Gastrocnemius medialis (tissue), 4 donors: ENCODE measurements around the gene HSDL2. TPM values are rescaled to one million over a fixed set of nuclear protein-coding genes. Genes with fewer than 3 reads are reported as not detected.

Experiments used
- ATAC-seq, 2 donors: fragments of 150-250 bp; one replicate each; pipeline ENCODE4 v1.9.1; 2016
- DNase-seq, 2 donors: peaks; one replicate each; pipeline ENCODE4 v3.0.0-alpha.2; 2019
- H3K27ac ChIP-seq, 4 donors: fragments of 200-600 bp; sonication (generic); 1 replicate in 1 of 4; 2 replicates in 3 of 4; pipeline ENCODE4 v1.5.1; 2016 to 2018; ENCODE audit warnings: mild to moderate bottlenecking in 2 of 4, moderate library complexity in 1 of 4
- H3K27me3 ChIP-seq, 3 donors: fragments of 200-600 bp; sonication (generic) in 2 of 3; 1 replicate in 1 of 3; 2 replicates in 2 of 3; pipeline versions ENCODE4 v1.5.1 to v1.6.0; 2016 to 2019; ENCODE audit warnings: mild to moderate bottlenecking in 1 of 3, moderate library complexity in 1 of 3
- H3K36me3 ChIP-seq, 2 donors: fragments of 200-600 bp; sonication (generic) in 1 of 2; one replicate each; pipeline ENCODE4 v1.5.1; 2017 to 2018
- H3K4me1 ChIP-seq, 2 donors: fragments of 200-600 bp; sonication (generic) in 1 of 2; one replicate each; pipeline ENCODE4 v1.5.1; 2016 to 2017; ENCODE audit warnings: mild to moderate bottlenecking in 2 of 2
- H3K4me3 ChIP-seq, 4 donors: fragments of 200-600 bp; sonication (generic) in 3 of 4; 1 replicate in 1 of 4; 2 replicates in 3 of 4; pipeline ENCODE4 v1.5.1; 2016 to 2019; ENCODE audit warnings: mild to moderate bottlenecking in 2 of 4
- H3K9me3 ChIP-seq, 3 donors: fragments of 200-600 bp; sonication (generic) in 2 of 3; 1 replicate in 1 of 3; 2 replicates in 2 of 3; pipeline ENCODE4 v1.5.1; 2016 to 2019
- POLR2A ChIP-seq, 2 donors: fragments of 450-650 bp; IDR thresholded peaks; one replicate each; pipeline ENCODE4 v1.6.1; 2017; ENCODE audit warnings: antibody characterized with exemption in 2 of 2, mild to moderate bottlenecking in 2 of 2, moderate library complexity in 2 of 2
- in situ Hi-C, 4 donors: fragments of 200-750 bp; cut with MboI; loops; one replicate each; pipeline versions ENCODE4 v1.15.0 to v1.8.0; 2017; ENCODE audit warnings: low sequenced_read_pairs in 4 of 4
- intact Hi-C: fragments of 100-400 bp; cut with DNase I; formaldehyde crosslinking; loops from one replicate; pipeline ENCODE4 v1.15.1; 2023; ENCODE audit warnings: low total_unique reads
- total RNA-seq, 4 donors: library from RNA; depleted of rRNA; stranded (reverse); fragments of >200 nt; gene quantifications; one replicate each; pipeline versions ENCODE4 v1.1.0 to v1.2.3, GENCODE V29; 2016
- TF ChIP-seq, protein P1 (sequence below), 5 experiments: fragments of 450-650 bp in 3 of 5; fragments of 200-600 bp in 2 of 5; sonication (generic) in 2 of 5; IDR thresholded peaks in 4 of 5; conservative IDR thresholded peaks in 1 of 5; 1 replicate in 4 of 5; 2 replicates in 1 of 5; pipeline ENCODE4 v1.5.1; 2016 to 2019; ENCODE audit warnings: antibody characterized with exemption in 5 of 5, mild to moderate bottlenecking in 3 of 5, moderate library complexity in 3 of 5

The HSDL2 gene
- total RNA-seq, 4 donors from 2014 or later: 68.9 to 106 (median 93.5) TPM

DNA sequence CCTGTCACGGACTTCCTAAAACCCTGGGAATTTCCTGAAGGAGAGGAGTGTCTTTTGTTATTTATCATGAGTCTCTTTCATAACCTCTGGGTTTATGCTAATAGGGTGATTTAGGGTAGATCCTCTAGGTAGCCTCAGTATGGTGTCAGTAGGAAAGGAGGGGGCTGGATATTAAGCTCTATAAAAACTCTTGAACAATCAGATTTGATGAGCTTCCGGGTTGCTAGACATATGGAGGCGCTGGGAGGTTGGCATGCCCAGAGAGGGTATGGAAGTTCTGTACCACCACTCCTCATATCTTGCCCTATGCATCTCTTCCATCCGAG, 30.9 kb upstream of the HSDL2 start:
- Histone ChIP-seq H3K27ac (no peak overlapping the region), H3K9me3 (no peaks in the 10 kb centered on the region), H3K27me3 (no peaks in the 10 kb centered on the region), H3K4me1 (peaks cover 0 to 5% of the 10 kb centered on the region in 2 donors), H3K36me3 (no peaks in the 10 kb centered on the region), H3K4me3 (peak overlapping the region in 3 of 4 donors; percentile 37 to 65 (median 49))
- in situ Hi-C loops (loop anchor here in 1 of 4 donors (10.0 kb wide), 1 partner anchor 594 kb away; no protein-coding TSS in a partner anchor), intact Hi-C loops (no loop called here)
- DNase-seq (no peak), ATAC-seq (no peak)
- TF ChIP-seq, protein P1, sequence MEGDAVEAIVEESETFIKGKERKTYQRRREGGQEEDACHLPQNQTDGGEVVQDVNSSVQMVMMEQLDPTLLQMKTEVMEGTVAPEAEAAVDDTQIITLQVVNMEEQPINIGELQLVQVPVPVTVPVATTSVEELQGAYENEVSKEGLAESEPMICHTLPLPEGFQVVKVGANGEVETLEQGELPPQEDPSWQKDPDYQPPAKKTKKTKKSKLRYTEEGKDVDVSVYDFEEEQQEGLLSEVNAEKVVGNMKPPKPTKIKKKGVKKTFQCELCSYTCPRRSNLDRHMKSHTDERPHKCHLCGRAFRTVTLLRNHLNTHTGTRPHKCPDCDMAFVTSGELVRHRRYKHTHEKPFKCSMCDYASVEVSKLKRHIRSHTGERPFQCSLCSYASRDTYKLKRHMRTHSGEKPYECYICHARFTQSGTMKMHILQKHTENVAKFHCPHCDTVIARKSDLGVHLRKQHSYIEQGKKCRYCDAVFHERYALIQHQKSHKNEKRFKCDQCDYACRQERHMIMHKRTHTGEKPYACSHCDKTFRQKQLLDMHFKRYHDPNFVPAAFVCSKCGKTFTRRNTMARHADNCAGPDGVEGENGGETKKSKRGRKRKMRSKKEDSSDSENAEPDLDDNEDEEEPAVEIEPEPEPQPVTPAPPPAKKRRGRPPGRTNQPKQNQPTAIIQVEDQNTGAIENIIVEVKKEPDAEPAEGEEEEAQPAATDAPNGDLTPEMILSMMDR (IDR thresholded peaks at IDR 0.05 in 4 of 5, conservative IDR thresholded peaks at IDR 0.05 in 1 of 5): no peak

DNA sequence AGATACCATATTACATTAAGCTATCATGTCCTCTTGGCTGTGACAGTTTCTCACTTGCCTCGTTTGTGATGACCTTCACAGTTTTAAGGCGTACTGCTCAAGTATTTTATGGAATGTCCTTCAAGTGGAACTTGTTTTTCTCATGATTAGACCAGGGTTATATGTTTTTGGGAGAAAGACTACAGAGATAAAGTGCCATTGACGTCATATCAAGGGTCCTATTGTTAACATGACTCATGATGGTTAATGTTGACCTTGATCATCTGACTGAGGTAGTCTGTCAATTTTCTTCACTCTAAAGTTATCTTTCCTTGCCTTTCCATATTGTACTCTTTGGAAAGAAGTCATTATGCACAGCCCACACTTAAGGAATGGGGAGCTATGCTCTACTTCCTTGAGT, 28.7 kb upstream of the HSDL2 start:
- Histone ChIP-seq H3K27ac (no peak overlapping the region), H3K4me1 (peaks cover 0 to 5% of the 10 kb centered on the region in 2 donors), H3K4me3 (no peak overlapping the region), H3K27me3 (no peaks in the 10 kb centered on the region), H3K9me3 (no peaks in the 10 kb centered on the region), H3K36me3 (no peaks in the 10 kb centered on the region)
- in situ Hi-C loops (loop anchor here (10.0 to 25.0 kb wide), 3 partner anchors 256 to 589 kb away; partner anchors contain the start of gene UGCG (in 2 of the 4)), intact Hi-C loops (no loop called here)
- no peak for TF ChIP-seq POLR2A (IDR thresholded peaks at IDR 0.05)
- TF ChIP-seq, protein P1 (IDR thresholded peaks at IDR 0.05 in 4 of 5, conservative IDR thresholded peaks at IDR 0.05 in 1 of 5): no peak
- no peak for DNase-seq
- no peak for ATAC-seq

DNA sequence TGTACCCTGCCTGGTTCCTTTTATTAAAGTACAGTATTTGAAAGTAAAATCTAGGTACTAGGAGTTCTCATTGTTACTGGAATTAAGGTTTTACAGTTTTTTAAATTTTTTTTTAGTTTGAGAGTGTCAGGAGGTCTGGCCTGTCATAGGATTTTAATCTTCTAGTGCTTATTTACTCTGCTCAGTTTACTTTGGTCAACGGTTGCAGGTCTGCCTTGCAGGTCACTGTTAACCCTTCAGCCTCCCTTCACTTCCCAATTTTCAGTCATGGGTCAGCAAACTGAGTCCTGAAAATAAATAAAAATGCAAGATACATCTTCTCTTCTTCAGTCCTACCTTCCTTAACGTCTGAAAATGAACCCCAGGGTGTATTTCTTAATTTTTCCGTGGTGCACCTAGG, 27.7 kb upstream of the HSDL2 start:
- Histone ChIP-seq H3K36me3 (no peaks in the 10 kb centered on the region), H3K27ac (no peak overlapping the region), H3K4me3 (no peak overlapping the region), H3K9me3 (no peaks in the 10 kb centered on the region), H3K4me1 (peaks cover 0 to 5% of the 10 kb centered on the region in 2 donors), H3K27me3 (no peaks in the 10 kb centered on the region)
- TF ChIP-seq POLR2A (IDR thresholded peaks at IDR 0.05): no peak
- TF ChIP-seq, protein P1 (IDR thresholded peaks at IDR 0.05 in 4 of 5, conservative IDR thresholded peaks at IDR 0.05 in 1 of 5): no peak
- intact Hi-C loops: no loop called here
- DNase-seq (no peak), ATAC-seq (no peak)
- in situ Hi-C loops: loop anchor here (10.0 to 25.0 kb wide), 3 partner anchors 257 to 590 kb away; partner anchors contain the start of gene UGCG (in 2 of the 4)

DNA sequence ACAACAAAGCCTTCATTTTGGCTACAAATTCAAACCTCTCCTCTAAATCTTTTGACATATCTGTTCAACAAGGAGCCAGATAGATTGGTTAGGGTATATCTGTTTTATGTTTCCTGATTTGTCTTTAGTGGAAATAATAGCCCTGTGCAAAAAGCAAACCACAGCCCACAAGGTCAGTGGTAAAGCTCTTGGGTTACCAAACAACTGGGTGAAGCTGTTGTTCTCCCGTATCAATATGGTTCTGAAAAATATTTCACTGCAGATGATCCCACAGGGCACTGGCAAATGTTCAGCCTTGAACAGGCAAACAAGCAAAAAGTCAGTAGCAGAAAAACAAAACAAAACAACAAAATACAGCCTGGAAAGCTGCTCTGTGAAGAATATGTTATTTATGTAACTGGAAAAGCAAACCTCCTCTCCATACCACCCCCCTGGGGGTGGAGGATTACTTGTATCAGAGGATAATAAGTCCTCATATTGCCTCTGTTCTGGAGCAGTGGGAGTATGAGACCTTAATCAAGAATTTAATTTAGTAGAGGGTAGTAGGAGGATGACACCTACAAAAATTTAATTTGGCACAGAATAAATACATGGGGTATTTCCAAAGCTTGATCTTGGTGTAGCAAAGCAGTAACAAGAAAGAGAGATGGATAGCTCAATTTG, 25.7 kb upstream of the HSDL2 start:
- H3K36me3 ChIP-seq: no peaks in the 10 kb centered on the region
- TF ChIP-seq POLR2A (IDR thresholded peaks at IDR 0.05): no peak
- TF ChIP-seq, protein P1 (IDR thresholded peaks at IDR 0.05 in 4 of 5, conservative IDR thresholded peaks at IDR 0.05 in 1 of 5): no peak
- H3K27ac ChIP-seq: no peak overlapping the region
- H3K4me1 ChIP-seq: no peaks in the 10 kb centered on the region
- ATAC-seq (no peak), DNase-seq (no peak)
- H3K4me3 ChIP-seq: no peak overlapping the region
- H3K9me3 ChIP-seq: no peaks in the 10 kb centered on the region
- intact Hi-C loops: no loop called here
- no peaks in the 10 kb centered on the region for H3K27me3 ChIP-seq
- in situ Hi-C loops: loop anchor here (10.0 to 25.0 kb wide), 3 partner anchors 259 to 592 kb away; partner anchors contain the start of gene UGCG (in 2 of the 4)
